HCT116 (cell line): ENCODE measurements around the gene CORO2B. TPM values are rescaled to one million over a fixed set of nuclear protein-coding genes. Genes with fewer than 3 reads are reported as not detected.

ENCODE experiments used
- ATAC-seq: fragments of 200-7000 bp; cut with Tn5 transposase; 2 replicates; pipeline ENCODE4 v1.9.1; 2020; ENCODE audit warnings: mild to moderate bottlenecking, moderate library complexity
- BruUV-seq: library from RNA; stranded (reverse); fragments of 400-500 nt; replicated peaks from 2 replicates; lab custom pipeline; 2021; lab: Mats Ljungman, UMichigan
- CTCF ChIA-PET: fragments of 300-600 bp; sonication (Branson Sonifier 250); formaldehyde crosslinking; loops from one replicate; lab custom pipeline; 2021; ENCODE audit warnings: antibody characterized with exemption; lab: Charles Lee
- POLR2A ChIA-PET: fragments of 300-600, 350-600 bp; sonication (Branson Sonifier 250); formaldehyde crosslinking; loops from one replicate; lab custom pipeline; 2021; ENCODE audit warnings: antibody characterized with exemption; lab: Charles Lee
- RAD21 ChIA-PET, 2 experiments: fragments of 300-600 bp; sonication (Branson Sonifier 250); formaldehyde crosslinking; loops; one replicate each; lab custom pipeline; 2023; ENCODE audit warnings: low total read pairs in 2 of 2; ENCODE audit not compliant: uncharacterized antibody in 2 of 2, unreplicated experiment in 2 of 2, low non-redundant PET in 1 of 2; lab: Charles Lee
- DNase-seq: peaks from one replicate; pipeline ENCODE4 v3.0.0-alpha.2; 2010; ENCODE audit warnings: low read depth, low spot score
- H2AFZ ChIP-seq: fragments of 200-600 bp; shearing (Covaris generic), sonication (generic); 2 replicates; pipeline ENCODE4 v1.6.1; 2017; ENCODE audit warnings: low read depth, mixed run types, mixed read lengths, antibody characterized with exemption, low read length; ENCODE audit not compliant: poor library complexity, severe bottlenecking
- H3K27ac ChIP-seq: 2 replicates; pipeline ENCODE4 v1.5.1; 2012; ENCODE audit warnings: low read depth, low read length
- H3K27me3 ChIP-seq: fragments of 200-600 bp; sonication (generic); 2 replicates; pipeline ENCODE4 v1.6.1; 2016; ENCODE audit warnings: mixed run types, low read length, mixed read lengths; ENCODE audit not compliant: insufficient read depth
- H3K36me3 ChIP-seq, 2 experiments: fragments of 200-500 bp in 1 of 2; fragments of 200-600 bp in 1 of 2; sonication (Bioruptor generic) in 1 of 2; sonication (generic) in 1 of 2; 2 replicates each; pipeline versions ENCODE4 v1.5.1 to v1.6.1; 2014 to 2016; ENCODE audit warnings: low read length in 2 of 2, inconsistent platforms in 1 of 2, mixed read lengths in 1 of 2, mixed run types in 1 of 2; ENCODE audit not compliant: insufficient read depth in 2 of 2, control insufficient read depth in 1 of 2
- H3K4me1 ChIP-seq, 2 experiments: fragments of 200-600 bp in 1 of 2; sonication (generic) in 1 of 2; 2 replicates each; pipeline versions ENCODE4 v1.5.1 to v1.6.1; 2012 to 2017; ENCODE audit warnings: low read length in 2 of 2, inconsistent platforms in 1 of 2, mild to moderate bottlenecking in 1 of 2, mixed read lengths in 1 of 2, mixed run types in 1 of 2, moderate library complexity in 1 of 2; ENCODE audit not compliant: insufficient read depth in 2 of 2, control insufficient read depth in 1 of 2
- H3K4me2 ChIP-seq: fragments of 200-600 bp; sonication (generic); 2 replicates; pipeline ENCODE4 v1.6.1; 2017; ENCODE audit warnings: mixed run types, low read length, mixed read lengths
- H3K4me3 ChIP-seq, 2 experiments: fragments of 200-600 bp in 1 of 2; sonication (generic) in 1 of 2; replicated peaks in 1 of 2; 2 replicates each; pipeline ENCODE4 v1.5.1; 2011 to 2016; ENCODE audit warnings: low read length in 2 of 2, control low read depth in 1 of 2, low read depth in 1 of 2, mild to moderate bottlenecking in 1 of 2, mixed read lengths in 1 of 2, mixed run types in 1 of 2
- H3K79me2 ChIP-seq: fragments of 200-600 bp; sonication (generic); 2 replicates; pipeline ENCODE4 v1.6.1; 2017; ENCODE audit warnings: mild to moderate bottlenecking, mixed run types, low read length, moderate library complexity, mixed read lengths; ENCODE audit not compliant: insufficient read depth
- H3K9ac ChIP-seq: fragments of 200-600 bp; sonication (generic); 2 replicates; pipeline ENCODE4 v1.6.1; 2016; ENCODE audit warnings: low read length, mixed read lengths
- H3K9me2 ChIP-seq: fragments of 200-600 bp; sonication (generic), shearing (Covaris generic); 2 replicates; pipeline ENCODE4 v1.6.1; 2017; ENCODE audit warnings: mixed run types, mild to moderate bottlenecking, moderate library complexity; ENCODE audit not compliant: insufficient read depth
- H3K9me3 ChIP-seq, 2 experiments: fragments of 200-500 bp in 1 of 2; fragments of 200-600 bp in 1 of 2; sonication (Bioruptor generic) in 1 of 2; sonication (generic) in 1 of 2; 2 replicates each; pipeline ENCODE4 v1.6.1; 2014 to 2017; ENCODE audit warnings: low read length in 2 of 2, mixed read lengths in 2 of 2, inconsistent platforms in 1 of 2, low read depth in 1 of 2, mild to moderate bottlenecking in 1 of 2, mixed run types in 1 of 2, moderate library complexity in 1 of 2; ENCODE audit not compliant: control insufficient read depth in 1 of 2, insufficient read depth in 1 of 2
- H4K20me1 ChIP-seq: fragments of 200-600 bp; sonication (generic), shearing (Covaris generic); 2 replicates; pipeline ENCODE4 v1.6.1; 2017; ENCODE audit warnings: mixed run types, mild to moderate bottlenecking, moderate library complexity; ENCODE audit not compliant: insufficient read depth
- CBX3 ChIP-seq: IDR thresholded peaks from 2 replicates; pipeline ENCODE4 v1.6.1; 2012; ENCODE audit warnings: low read depth
- CEBPB ChIP-seq: IDR thresholded peaks from 2 replicates; pipeline ENCODE4 v1.6.1; 2012; ENCODE audit warnings: low read depth
- CTCF ChIP-seq, 3 experiments: fragments of 200-600 bp in 1 of 3; sonication (generic) in 1 of 3; IDR thresholded peaks in 2 of 3; conservative IDR thresholded peaks in 1 of 3; 2 replicates each; pipeline ENCODE4 v1.5.1; 2012 to 2017; ENCODE audit warnings: low read depth in 2 of 3, low read length in 2 of 3, antibody characterized with exemption in 1 of 3, borderline replicate concordance in 1 of 3, control low read depth in 1 of 3, mild to moderate bottlenecking in 1 of 3, mixed read lengths in 1 of 3, mixed run types in 1 of 3, moderate library complexity in 1 of 3; ENCODE audit not compliant: insufficient read depth in 1 of 3
- EGR1 ChIP-seq: IDR thresholded peaks from 2 replicates; pipeline ENCODE4 v1.6.1; 2012; ENCODE audit warnings: low read depth
- ELF1 ChIP-seq: IDR thresholded peaks from 2 replicates; pipeline ENCODE4 v1.6.1; 2012; ENCODE audit warnings: low read depth, borderline replicate concordance
- EZH2 ChIP-seq: fragments of 200-600 bp; sonication (generic); IDR thresholded peaks from 2 replicates; pipeline ENCODE4 v1.6.1; 2017; ENCODE audit warnings: antibody characterized with exemption, mixed run types
- EZH2phosphoT487 ChIP-seq: fragments of 200-600 bp; IDR thresholded peaks from 2 replicates; pipeline ENCODE4 v1.6.1; 2018; ENCODE audit warnings: antibody characterized with exemption, borderline replicate concordance
- FOSL1 ChIP-seq: IDR thresholded peaks from 2 replicates; pipeline ENCODE4 v1.6.1; 2012; ENCODE audit warnings: low read depth
- JUND ChIP-seq: IDR thresholded peaks from 2 replicates; pipeline ENCODE4 v1.6.1; 2012
- MAX ChIP-seq: IDR thresholded peaks from 2 replicates; pipeline ENCODE4 v1.6.1; 2012
- POLR2A ChIP-seq: IDR thresholded peaks from 2 replicates; pipeline ENCODE4 v1.7.0; 2011; ENCODE audit warnings: borderline replicate concordance; ENCODE audit not compliant: insufficient read depth, insufficient read length; ENCODE audit errors: extremely low read depth
- POLR2AphosphoS5 ChIP-seq: IDR thresholded peaks from 2 replicates; pipeline ENCODE4 v1.6.1; 2011; ENCODE audit warnings: mild to moderate bottlenecking, low read depth, low read length, moderate library complexity
- RAD21 ChIP-seq: IDR thresholded peaks from 2 replicates; pipeline ENCODE4 v1.6.1; 2012; ENCODE audit warnings: low read depth, mild to moderate bottlenecking
- REST ChIP-seq: IDR thresholded peaks from 2 replicates; pipeline ENCODE4 v1.6.1; 2012; ENCODE audit warnings: low read depth
- SIN3A ChIP-seq: IDR thresholded peaks from 2 replicates; pipeline ENCODE4 v1.6.1; 2012; ENCODE audit warnings: low read depth
- SRF ChIP-seq: IDR thresholded peaks from 2 replicates; pipeline ENCODE4 v1.6.1; 2012; ENCODE audit warnings: low read depth
- TCF7L2 ChIP-seq: IDR thresholded peaks from 2 replicates; pipeline ENCODE4 v1.7.0; 2011; ENCODE audit warnings: borderline replicate concordance, inconsistent platforms; ENCODE audit not compliant: insufficient read depth, insufficient read length; ENCODE audit errors: extremely low read depth
- ZFX ChIP-seq: fragments of 450-650 bp; IDR thresholded peaks from 2 replicates; pipeline ENCODE4 v1.6.1; 2017
- ZNF274 ChIP-seq: fragments of 200-500 bp; sonication (Bioruptor generic); IDR thresholded peaks from 2 replicates; pipeline ENCODE4 v1.6.1; 2014; ENCODE audit warnings: mild to moderate bottlenecking, low read depth, low read length, inconsistent platforms
- intact Hi-C: fragments of 100-400 bp; cut with micrococcal nuclease; formaldehyde crosslinking; loops from 2 replicates; pipeline ENCODE4 v1.10.0; 2022
- total RNA-seq: library from RNA; stranded (reverse); gene quantifications from one replicate; pipeline ENCODE4 v1.2.1, GENCODE V29; 2021; ENCODE audit not compliant: unreplicated experiment
- TF ChIP-seq, protein P1 (sequence below): IDR thresholded peaks from 2 replicates; pipeline ENCODE4 v1.6.1; 2011; ENCODE audit warnings: mild to moderate bottlenecking, low read length, moderate library complexity; ENCODE audit not compliant: insufficient replicate concordance; ENCODE audit errors: extremely low read depth

CORO2B gene
- total RNA-seq, 1 experiment from 2014 or later = 2.8 TPM

DNA sequence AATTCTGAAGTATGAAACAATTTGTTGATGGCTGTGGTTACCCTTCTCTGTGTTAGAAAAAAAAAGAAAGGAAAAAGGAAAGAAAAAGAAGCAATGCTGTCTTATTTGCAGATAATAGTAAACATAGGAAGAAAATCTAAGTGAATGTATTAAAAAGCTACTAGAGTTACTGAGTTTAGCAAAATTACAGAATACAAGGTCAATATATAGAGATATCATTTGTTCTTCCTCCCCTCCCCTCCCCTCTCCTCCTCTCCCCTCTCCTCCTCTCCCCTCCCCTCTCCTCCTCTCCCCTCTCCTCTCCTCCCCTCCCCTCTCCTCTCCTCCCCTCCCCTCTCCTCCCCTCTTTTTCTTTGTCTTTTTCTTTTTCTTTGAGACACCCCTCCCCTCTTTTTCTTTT, 172.8 kb downstream of the CORO2B start:
- ChIA-PET CTCF (no interaction called here), POLR2A (no interaction called here)
- no peaks in the 10 kb centered on the region for H3K36me3 ChIP-seq
- H3K4me2 ChIP-seq = no peak overlapping the region
- no peak overlapping the region for H3K27ac ChIP-seq
- H3K4me1 ChIP-seq = no peaks in the 10 kb centered on the region; a peak in 1 of 4 replicates
- no peaks in the 10 kb centered on the region for H3K79me2 ChIP-seq
- no peaks in the 10 kb centered on the region for H3K9me2 ChIP-seq
- DNase-seq = no peak
- no peak overlapping the region for H2AFZ ChIP-seq
- no peak overlapping the region for H3K9ac ChIP-seq
- BruUV-seq = no TSS peak
- intact Hi-C loops = no loop called here
- no peak for ATAC-seq
- TF ChIP-seq EZH2phosphoT487 = no peak
- TF ChIP-seq JUND = no peak
- no peak for TF ChIP-seq REST
- no peak for TF ChIP-seq RAD21
- TF ChIP-seq TCF7L2 = no peak
- no peak for TF ChIP-seq EGR1
- no peak for TF ChIP-seq CBX3
- TF ChIP-seq SRF = no peak
- TF ChIP-seq CTCF (IDR thresholded peaks at IDR 0.05 in 2 of 3, conservative IDR thresholded peaks at IDR 0.05 in 1 of 3; ENCODE audit: borderline replicate concordance in 1 of 3, insufficient read depth in 1 of 3, low read depth in 2 of 3, low read length in 2 of 3) = no peak
- no peak for TF ChIP-seq MAX
- no peak for TF ChIP-seq EZH2
- TF ChIP-seq SIN3A = no peak
- TF ChIP-seq, protein P1, sequence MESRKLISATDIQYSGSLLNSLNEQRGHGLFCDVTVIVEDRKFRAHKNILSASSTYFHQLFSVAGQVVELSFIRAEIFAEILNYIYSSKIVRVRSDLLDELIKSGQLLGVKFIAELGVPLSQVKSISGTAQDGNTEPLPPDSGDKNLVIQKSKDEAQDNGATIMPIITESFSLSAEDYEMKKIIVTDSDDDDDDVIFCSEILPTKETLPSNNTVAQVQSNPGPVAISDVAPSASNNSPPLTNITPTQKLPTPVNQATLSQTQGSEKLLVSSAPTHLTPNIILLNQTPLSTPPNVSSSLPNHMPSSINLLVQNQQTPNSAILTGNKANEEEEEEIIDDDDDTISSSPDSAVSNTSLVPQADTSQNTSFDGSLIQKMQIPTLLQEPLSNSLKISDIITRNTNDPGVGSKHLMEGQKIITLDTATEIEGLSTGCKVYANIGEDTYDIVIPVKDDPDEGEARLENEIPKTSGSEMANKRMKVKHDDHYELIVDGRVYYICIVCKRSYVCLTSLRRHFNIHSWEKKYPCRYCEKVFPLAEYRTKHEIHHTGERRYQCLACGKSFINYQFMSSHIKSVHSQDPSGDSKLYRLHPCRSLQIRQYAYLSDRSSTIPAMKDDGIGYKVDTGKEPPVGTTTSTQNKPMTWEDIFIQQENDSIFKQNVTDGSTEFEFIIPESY = no peak
- TF ChIP-seq POLR2A = no peak
- no peak for TF ChIP-seq ELF1
- no peak for TF ChIP-seq ZFX
- TF ChIP-seq POLR2AphosphoS5 = no peak
- no peak for TF ChIP-seq CEBPB
- no peak for TF ChIP-seq ZNF274
- no peak for TF ChIP-seq FOSL1
- TF ChIP-seq, all 23 proteins: peak for 0
- H3K4me3 ChIP-seq = no peak overlapping the region
- H3K9me3 ChIP-seq = no peaks in the 10 kb centered on the region
- no peaks in the 10 kb centered on the region for H3K27me3 ChIP-seq
- RAD21 ChIA-PET = no interaction called here
- H4K20me1 ChIP-seq = no peaks in the 10 kb centered on the region
